Frontal cortex (tissue), 4 donors: ENCODE data around the gene POGLUT2. TPM values are rescaled to one million over a fixed set of nuclear protein-coding genes. Genes with fewer than 3 reads are reported as not detected.
"Not testable (repeated sequence)": the region's sequence is repeated elsewhere in the genome, so short reads cannot be mapped to it uniquely, and the experiment has no call there.

Experiments
- DNase-seq, 2 donors: peaks; one replicate each; pipeline ENCODE4 v3.0.0; 2012; ENCODE audit warnings: low spot score in 2 of 2
- FAIRE-seq: peaks from 2 replicates; lab custom pipeline; 2012; peaks lifted over from hg19 to GRCh38; lab: Jason Lieb, UNC
- total RNA-seq: library from RNA; depleted of rRNA; stranded (reverse); fragments of >200 nt; gene quantifications from one replicate; pipeline ENCODE4 v1.2.3, GENCODE V29; 2014
- donor health status: control.
- donor health status: control.
- donor health status: control.

POGLUT2 gene
- total RNA-seq, 1 donor from 2014 or later, result 9.8 TPM

DNA sequence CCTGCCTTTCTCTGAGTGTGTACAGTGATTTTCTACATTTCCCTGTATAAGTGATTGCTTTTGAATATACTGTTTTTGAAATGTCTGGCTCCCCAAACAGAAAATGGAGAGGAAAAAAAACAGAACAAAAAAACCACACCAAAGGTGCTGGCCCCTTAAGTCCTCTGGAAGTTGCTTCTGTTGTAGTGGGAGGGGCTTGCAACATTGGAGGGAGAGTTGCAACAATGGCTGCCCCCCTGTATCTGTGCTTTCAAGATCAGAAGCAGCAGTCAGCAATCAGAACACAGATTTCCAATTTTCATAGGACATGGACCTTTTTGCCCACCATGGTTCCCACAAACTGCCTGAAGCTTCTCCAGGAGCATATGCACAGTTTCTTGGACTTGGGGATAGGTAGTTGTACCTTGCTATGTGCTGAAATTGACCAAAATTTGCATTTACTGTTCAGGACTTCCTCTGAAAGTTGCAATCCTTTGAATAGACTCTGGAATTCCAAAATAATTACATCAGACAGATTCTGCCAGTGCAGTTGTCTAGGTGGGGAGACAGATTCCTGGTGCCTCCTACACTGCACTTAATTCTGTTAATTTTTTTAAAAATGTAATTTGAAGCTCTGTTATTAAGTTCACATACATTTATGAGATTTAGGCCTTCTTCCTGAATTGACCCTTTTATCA lies 14.0 kb upstream of the POGLUT2 start:
- FAIRE-seq, result no peak

DNA sequence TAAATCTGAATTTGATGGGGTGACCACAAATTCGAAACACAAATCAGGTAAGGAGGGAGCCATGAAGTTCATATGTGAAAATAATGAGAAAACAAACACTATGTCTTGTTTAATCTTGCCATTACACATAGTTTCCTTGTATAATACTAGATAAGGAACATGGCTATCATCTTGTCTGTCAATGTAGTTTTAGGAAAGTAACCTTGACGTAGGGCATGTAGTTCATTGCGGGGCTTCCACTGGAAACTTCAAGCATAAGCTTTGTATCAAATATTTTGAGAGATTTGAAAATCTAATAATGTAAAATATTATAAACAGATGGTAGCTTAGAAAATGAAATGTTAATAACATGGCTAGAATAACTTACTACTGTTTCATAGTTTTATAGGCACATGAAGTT lies 8.9 kb upstream of the POGLUT2 start:
- DNase-seq (no peak), FAIRE-seq (no peak)

More for the DNA sequence above, 14.0 kb upstream of the POGLUT2 start:
- no peak for DNase-seq

DNA sequence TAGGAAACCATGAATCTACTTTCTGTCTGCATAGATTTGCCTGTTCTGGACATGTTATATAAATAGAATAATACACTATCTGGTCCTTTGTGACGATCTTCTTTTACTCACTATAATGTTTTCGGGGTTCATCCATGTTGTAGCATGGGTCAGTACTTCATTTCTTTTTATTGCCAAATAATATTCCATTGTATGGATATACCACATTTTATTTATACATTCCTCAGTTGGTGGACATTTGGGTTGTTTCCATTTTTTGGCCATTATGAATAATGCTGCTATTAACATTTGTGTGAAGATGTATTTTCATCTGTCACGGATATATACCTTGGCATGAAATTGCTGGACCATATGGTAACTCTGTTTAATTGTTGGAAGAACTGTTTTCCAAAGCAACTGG lies 6.9 kb upstream of the POGLUT2 start:
- FAIRE-seq, result no peak
- DNase-seq, result no peak

DNA sequence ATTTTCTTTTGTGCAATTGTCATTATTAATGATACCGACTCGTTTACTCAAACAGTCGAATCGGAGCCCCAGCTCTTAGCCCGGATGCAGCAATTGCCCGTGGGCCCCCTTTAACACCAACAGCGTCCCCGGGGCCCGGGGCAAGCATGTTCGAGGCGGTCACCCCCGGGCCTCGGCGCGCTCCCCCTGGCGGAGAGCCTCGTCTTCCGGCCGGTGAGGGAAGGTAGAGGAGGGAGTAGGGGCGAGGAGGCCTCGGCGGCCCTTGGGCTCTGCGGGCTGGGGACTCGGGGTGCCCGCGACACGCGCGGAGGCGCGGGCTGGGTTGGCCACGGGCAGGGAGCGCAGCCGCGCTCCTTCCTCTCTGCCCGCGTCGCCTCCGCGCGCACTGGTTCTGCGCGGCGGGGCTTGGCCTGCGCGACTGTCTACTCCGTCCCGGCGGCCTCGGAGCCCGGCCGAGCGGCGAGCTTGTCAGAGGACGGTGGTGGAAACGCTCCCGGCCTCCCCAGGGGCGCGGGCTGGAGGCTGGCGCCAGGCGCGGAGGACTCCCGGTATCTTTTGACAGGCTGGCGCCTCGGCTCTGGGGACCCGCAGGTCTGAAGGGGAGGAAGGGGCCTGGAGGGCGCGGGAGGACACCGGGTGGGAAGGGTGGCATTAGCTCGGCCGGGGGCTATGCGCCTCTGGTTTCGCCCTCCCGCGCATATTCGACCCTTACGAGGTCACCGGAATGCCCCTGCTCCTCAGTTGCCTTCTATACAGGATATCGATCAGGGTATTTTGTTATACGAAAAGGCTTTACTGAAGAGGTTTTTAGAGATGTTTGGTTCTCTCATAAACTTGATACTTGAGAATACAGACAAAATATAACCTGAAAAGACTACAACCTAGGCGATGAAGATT lies 1.6 kb upstream of the POGLUT2 start:
- no peak for FAIRE-seq

DNA sequence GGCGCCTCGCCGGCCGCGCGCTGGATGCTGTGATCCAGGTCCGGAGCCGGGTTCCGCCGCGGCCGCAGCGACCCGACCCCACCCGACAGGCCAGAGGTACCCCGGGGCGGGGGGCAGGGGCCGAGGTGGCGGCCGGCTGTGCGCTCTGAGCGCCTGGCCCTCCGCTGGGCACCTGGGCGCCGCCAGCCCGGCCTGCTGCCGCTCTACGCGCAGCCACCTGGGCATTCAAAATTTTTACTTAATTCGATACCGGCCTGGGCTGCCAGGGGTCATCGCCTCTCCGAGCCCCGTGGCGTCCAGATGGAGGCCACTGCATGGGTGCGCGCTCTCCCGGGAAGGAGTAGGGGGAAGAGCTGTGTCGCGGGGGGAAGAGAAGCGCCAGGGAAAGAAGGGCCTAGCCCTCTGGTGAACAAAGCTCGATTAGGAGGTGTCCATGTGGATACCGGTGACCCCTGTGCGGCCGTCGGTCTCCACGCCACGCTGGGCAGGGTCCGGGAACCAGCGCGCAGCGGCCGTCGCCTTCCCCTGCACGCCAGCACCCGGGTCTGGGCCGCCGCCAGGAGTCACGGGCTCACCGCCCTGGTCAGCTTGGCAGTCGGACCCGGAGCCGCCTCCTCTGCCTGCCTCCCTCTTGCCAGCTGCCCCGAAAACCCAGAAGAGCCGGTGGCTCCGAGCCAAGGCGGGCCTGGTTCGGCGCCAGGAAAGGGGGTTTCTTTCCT lies 809 bp upstream of the POGLUT2 start:
- DNase-seq (peak; percentile 44 to 62), FAIRE-seq (no peak)

More for the DNA sequence above, 1.6 kb upstream of the POGLUT2 start:
- peak; percentile 77 to 83 for DNase-seq

DNA sequence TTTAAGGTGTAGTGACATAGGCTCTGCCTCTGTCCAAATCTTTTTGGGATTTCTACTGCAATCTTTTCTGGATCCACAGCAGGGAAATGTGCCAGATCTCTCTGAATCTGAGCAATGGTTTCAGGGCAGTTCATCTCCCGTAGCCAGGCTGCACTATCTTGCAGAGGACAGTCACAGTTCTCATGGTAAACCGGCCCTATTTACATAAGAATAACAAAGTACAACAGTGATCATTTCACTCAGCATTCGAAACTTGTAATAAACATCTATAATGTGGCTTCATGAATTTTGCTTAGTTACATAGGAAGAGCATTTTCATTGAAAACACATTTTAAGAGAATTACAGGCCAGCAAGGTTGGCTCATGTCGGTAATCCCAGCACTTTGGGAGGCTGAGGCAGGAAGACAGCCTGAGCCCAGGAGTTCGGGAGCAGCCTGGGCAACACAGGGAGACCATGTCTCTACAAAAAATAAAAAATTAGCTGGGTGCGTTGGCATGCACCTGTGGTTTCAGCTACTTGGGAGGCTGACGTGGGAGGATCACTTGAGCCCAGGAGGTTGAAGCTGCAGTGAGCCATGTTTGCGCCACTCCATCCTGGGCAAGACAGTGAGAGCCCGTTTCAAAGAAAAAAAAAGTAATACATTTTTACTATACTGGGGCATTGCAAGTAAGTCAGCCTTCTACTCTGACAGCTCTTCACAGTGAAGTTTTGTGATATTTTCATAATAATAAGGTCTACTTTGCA lies 5.0 kb downstream of the POGLUT2 start:
- no peak for FAIRE-seq

DNA sequence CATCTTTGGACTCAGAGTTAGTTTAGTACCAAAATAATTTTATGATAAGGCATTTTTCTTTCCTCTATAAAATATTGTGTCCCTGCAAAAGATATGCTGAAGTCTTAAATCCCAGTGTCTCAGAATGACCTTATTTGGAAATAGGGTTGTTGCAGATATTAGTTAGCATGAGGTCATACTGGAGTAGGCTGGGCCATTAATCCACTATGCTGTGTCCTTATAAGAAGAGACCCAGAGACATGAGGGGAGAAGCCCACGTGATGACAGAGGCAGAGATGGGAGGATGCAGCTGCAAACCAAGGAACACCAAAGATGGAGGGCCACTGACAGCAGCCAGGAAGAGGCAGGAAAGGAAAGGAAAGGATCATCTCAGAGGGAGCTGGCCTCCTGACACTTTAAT lies 6.4 kb downstream of the POGLUT2 start:
- FAIRE-seq (no peak), DNase-seq (no peak)

More for the DNA sequence above, 5.0 kb downstream of the POGLUT2 start:
- DNase-seq, result no peak

DNA sequence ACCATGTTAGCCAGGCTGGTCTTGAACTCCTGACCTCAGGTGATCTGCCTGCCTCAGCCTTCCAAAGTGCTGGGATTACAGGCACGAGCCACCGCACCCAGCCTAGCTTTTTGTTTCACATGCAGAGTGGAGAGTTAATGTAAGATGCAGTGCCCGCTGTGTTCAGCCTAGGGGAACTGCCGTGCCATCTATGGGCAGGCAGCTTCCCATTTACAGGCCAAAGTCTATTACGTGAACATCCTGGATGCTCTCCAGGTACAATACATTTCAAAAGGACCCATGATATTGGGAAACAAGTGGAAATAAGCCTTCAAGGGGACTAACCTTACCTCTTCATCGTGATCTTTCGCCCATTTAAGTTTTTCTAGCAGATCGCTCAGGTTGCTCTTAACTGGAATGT lies 10.1 kb downstream of the POGLUT2 start:
- FAIRE-seq (no peak), DNase-seq (no peak)

DNA sequence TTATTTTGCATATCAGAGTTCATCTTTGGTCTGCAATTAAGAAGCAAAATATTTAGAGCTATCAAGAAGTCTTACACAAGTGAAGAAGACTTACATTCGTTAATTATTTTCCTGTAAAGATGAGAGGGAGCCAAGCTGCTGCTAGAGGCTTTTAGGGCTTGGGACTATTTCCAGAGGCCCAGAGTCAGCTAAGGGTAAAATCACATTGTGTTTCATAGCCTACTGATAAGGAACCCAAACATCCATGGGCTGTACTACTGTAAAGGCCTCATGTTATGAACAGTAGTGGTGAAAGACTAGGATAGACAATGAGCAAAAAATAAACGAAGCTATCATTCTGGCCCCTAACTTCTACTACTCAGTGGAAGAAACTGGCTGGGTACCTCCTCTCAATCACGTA lies 14.3 kb downstream of the POGLUT2 start:
- FAIRE-seq, result no peak
- DNase-seq, result no peak

DNA sequence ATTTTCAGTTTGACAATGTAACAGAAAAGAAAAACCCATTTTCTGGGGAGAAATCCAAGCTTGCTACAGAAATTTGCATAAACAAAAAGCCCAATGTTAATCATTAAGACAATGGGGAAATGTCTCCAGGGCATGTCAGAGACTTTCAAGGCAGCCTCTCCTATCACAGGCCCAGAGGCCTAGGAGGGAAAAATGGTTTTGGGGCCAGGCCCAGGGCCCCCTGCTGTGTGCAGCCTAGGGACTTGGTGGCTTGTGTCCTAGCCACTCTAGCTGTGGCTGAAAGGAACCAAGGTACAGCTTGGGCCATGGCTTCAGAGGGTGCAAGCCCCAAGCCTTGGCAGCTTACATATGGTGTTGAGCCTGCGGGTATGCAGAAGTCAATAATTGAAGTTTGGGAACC lies 17.2 kb downstream of the POGLUT2 start:
- no peak for FAIRE-seq
- no peak for DNase-seq

DNA sequence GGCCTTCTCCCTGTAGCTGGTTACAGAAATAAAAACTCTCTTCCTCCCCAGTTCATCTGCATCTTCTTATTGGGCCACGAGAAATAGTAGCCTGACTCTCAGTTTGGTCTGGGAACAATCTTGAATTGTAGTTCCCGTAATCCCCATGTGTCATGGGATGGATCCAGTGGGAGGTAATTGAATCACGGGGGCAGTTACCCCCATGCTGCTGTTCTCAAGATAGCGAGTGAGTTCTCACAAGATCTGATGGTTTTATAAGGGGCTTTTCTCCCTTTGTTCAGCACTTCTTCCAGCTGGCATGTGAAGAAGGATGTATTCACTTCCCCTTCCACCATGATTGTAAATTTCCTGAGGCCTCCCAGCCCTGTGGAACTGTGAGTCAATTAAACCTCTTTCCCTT lies 18.1 kb downstream of the POGLUT2 start:
- FAIRE-seq, DNase-seq: not testable (repeated sequence)

DNA sequence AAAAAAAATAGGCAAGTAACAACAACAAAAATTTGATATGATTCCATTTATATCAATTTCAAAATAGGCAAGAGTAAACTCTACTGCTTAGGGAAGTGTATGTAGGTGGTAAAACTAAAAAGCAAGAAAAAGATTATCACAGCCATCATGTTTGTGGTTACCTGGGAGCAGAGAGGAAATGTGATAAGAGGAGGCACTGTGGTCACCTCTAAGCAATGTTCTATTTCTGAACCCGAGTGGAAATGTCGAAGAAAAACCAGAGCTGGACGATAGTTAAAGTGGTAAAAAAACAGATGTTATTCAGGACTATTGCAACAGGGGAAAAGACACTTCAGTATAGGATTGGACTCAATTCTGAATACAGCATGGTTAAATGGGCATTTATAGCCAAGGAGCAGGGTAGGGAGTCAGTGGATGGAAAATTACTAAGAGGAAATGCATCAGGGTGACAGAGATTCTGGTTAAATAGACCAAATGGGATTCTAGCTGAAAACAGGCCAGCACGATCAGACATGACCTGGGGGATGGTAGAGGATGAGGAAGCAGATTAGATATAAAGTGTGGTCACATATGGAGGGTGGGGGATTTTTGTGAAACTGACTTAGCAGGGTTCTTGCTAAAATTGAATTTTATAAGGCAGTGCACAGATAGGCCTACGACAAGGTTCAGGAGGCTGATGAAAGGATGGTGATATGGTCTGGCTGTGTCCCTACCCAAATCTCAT lies 19.2 kb downstream of the POGLUT2 start:
- no peak for FAIRE-seq
- no peak for DNase-seq

DNA sequence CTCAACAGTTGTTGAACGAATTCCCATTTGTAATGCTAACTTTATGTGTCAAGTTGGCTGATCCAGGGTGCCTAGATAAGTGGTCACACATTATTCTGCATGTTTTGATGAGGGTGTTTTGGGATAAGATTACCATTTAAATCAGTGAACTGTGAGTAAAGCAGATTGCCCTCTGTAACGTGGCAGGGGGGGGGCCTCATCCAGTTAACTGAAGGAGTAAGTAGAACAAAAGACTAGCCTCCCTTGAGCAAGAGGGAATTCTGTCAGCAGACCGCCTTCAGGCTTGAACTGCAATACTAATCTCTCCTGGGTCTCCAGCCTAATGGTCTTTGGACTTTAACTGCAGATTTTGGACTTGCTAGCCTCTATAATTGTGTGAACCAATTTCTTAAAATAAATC lies 21.0 kb downstream of the POGLUT2 start:
- DNase-seq (no peak), FAIRE-seq (no peak)

DNA sequence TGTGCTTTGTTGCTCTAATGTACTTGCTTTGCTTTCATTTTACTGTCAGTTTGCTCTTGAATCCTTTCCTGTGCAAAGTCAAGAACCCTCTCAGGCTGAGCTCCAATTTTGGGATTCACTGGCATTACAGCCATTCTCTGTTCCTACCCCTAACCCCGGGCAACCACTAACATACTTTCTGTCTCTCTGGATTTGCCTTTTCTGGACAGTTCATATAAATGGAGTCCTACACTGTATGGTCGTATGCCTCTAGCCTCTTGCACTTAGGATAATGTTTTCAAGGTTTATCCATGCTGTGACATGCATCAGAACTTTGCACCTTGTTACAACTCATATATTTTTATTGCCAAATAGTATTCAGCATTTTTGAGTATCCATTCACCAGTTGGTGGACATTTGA lies 22.5 kb downstream of the POGLUT2 start:
- no peak for DNase-seq
- no peak for FAIRE-seq

DNA sequence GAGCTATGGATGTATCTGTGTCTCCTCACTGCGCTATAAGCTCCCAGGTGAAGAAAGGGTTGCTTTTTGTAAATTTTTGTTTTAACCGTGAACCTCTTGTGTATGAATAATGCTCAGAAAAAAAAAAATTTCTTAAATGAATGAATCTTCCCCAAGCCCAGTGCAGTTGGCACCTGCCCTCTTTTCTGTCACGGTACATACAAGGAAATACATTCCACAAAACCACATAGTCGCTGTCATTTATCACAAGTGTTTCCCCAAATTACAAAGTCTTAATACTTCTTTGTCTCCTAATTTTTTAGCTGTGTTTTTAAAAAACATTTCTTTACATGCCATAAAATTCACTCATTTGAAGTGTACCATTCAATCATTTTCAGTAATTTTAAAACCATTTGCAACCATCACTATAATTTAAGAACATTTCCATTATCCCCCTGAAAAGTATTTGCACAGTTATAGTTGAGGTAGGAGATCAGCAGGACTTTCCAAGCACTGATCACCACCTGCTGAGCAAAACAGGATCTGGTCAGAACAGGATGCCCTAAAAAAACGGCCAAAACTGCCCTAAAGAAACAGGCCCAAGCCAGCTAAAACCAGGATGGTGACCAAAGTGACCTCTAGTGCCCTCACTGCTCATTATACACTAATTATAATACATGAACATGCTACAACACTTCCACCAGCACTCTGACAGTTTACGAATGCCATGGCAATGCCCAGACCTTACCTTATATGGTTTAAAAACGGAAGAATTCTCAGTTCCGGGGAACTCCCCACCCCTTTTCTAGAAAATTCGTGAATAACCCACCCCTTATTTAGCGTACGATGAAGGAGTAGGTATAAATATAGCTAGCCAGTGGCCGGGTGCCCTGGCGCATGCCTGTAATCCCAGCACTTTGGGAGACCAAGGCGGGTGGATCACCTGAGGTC lies 23.9 kb downstream of the POGLUT2 start:
- FAIRE-seq, result no peak
- DNase-seq, result no peak

DNA sequence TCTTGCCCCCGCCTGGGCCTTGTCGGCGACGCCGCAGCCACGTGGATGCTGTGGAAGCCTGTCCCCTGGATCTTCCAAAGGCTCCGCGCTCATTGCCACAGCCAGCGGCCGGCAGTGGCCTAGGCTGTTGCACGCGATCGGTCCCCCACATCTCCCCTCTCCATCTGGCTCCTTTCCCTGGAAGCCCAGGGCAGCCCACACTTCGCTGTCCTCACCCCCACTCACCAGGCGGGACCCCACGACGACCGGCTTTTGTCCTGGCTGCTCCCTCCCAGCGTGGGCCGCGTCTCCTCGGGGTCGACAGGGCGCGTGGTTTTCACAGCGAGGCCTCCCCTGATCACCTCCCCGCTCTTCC lies 24.6 kb downstream of the POGLUT2 start:
- DNase-seq, result peak in 1 of 2 donors; percentile 8
- FAIRE-seq, result no peak

DNA sequence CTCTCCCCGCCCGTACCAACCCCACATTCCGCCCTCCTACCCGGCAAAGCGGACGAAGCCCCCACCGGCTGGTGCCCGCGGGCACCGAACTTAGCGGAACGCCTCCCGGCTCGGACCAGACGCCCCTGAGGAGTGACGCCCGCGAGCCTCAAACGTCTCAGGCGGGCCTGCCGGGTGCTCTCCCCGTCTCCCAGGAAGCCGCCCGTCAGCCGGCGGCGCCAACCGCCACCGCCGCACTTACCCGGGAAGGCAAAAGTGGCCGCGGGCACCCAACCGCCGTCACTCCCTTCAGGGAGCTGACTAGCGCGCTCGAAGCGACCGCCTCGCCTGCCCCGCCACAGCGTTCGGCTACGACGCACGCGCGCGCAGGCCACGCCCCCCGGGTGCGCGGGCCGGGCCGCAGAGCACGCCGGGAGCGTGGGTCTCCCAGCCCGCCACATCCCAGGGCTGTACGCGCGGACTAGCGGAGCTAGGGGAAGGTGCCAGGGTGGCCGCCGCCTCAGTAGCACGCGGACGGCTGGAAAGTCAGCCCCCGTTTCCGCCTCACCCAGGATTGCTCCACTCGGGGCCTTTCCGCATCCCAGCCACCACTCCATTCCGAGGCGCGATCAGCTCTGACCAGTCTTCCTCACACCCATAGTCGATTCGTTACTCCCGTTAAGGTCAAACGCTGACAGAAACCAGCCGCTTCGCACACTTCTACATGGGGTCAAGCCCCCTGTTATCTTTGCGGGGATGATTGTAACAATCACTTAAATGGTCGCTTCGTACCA lies 25.1 kb downstream of the POGLUT2 start, which contains the start of gene TEX30:
TEX30 (minus strand) TSS at position 346 of the 773 bp plus-strand sequence. CDS start 3,760 bp downstream, outside the sequence.
- FAIRE-seq (no peak), DNase-seq (peak; percentile 86 to 88)
